GM12872 (cell line): ENCODE measurements around the gene PEX5.

Source experiments
- CTCF ChIP-seq: IDR thresholded peaks from 3 replicates; pipeline ENCODE4 v1.5.1; 2011; ENCODE audit warnings: low read depth, mild to moderate bottlenecking, low read length, moderate library complexity; ENCODE audit not compliant: insufficient read depth

Gene PEX5

GRCh38 chr12:7229741-7230140 is 40.3 kb downstream of the PEX5 start:
- no peak for TF ChIP-seq CTCF

GRCh38 chr12:7241404-7242005 is 52.0 kb downstream of the PEX5 start:
- no peak for TF ChIP-seq CTCF

GRCh38 chr12:7242176-7243101 is 53.0 kb downstream of the PEX5 start:
- TF ChIP-seq CTCF = no peak

GRCh38 chr12:7259060-7259459 is 69.6 kb downstream of the PEX5 start:
- no peak for TF ChIP-seq CTCF
